ENCODE results near the gene COL4A6.
A peak's percentile ranks its signal among the peaks of the same experiment; 100 is the strongest.

Gene COL4A6

DNA sequence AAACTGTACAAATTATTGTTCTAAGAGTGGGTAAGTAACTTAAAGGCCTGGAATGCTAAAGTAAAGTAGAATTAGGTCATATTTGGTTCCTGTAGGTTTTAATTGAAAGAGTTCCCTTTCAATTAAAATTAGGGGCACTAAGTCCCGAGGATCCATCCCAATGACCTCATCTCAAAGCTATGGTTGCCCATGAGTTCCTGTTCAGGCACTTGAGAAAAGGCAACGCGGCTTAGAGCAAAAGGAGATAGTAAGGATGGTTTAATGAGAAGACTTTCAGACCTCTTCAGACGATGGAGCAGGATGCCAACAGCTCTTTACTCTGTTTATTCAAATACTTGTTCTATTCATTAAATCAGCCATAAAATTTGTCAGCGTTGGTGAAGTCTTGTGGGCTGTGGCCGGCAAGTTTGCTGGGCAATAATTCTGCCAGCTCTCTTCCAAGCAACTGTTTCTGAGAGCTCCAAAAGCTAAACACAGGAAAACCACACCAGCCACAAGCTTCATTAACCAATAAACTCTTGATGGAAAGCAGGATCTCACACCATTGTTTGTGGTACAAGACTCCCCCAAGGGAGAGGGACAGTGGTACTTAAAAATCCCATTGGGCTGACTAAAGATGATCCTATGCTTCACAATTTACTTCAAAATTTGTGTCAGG is 167.4 kb downstream of the COL4A6 start:
- no peaks in the 10 kb centered on the region for H3K79me2 ChIP-seq (ENCODE audit: insufficient read depth, low read length)
- H3F3A ChIP-seq (ENCODE audit: low read depth): no peaks in the 10 kb centered on the region
- H3K4me3 ChIP-seq (ENCODE audit: low read length, poor library complexity, severe bottlenecking): no peak overlapping the region
- no peaks in the 10 kb centered on the region for H3K36me3 ChIP-seq (ENCODE audit: insufficient read depth, low read length)
- H3K27me3 ChIP-seq (ENCODE audit: insufficient read depth, low read length, poor library complexity, severe bottlenecking): peaks cover 51% of the 10 kb centered on the region
- H3K4me1 ChIP-seq (ENCODE audit: insufficient read depth, low read length, poor library complexity, severe bottlenecking): peaks cover 9% of the 10 kb centered on the region
- H4K20me1 ChIP-seq (ENCODE audit: insufficient read depth, low read length, poor library complexity, severe bottlenecking): no peaks in the 10 kb centered on the region
- peak overlapping the region; percentile 26 for H3K4me2 ChIP-seq (ENCODE audit: low read depth, low read length, poor library complexity, severe bottlenecking)
- H3K9ac ChIP-seq (ENCODE audit: low read depth, low read length, poor library complexity, severe bottlenecking): no peak overlapping the region
- peak; percentile 51; the same call in 1 of the 2 replicates for TF ChIP-seq EZH2phosphoT487 (IDR thresholded peaks at IDR 0.05; ENCODE audit: borderline replicate concordance)
- TF ChIP-seq, protein P1, sequence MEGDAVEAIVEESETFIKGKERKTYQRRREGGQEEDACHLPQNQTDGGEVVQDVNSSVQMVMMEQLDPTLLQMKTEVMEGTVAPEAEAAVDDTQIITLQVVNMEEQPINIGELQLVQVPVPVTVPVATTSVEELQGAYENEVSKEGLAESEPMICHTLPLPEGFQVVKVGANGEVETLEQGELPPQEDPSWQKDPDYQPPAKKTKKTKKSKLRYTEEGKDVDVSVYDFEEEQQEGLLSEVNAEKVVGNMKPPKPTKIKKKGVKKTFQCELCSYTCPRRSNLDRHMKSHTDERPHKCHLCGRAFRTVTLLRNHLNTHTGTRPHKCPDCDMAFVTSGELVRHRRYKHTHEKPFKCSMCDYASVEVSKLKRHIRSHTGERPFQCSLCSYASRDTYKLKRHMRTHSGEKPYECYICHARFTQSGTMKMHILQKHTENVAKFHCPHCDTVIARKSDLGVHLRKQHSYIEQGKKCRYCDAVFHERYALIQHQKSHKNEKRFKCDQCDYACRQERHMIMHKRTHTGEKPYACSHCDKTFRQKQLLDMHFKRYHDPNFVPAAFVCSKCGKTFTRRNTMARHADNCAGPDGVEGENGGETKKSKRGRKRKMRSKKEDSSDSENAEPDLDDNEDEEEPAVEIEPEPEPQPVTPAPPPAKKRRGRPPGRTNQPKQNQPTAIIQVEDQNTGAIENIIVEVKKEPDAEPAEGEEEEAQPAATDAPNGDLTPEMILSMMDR (conservative IDR thresholded peaks at IDR 0.05; ENCODE audit: low read length): no peak
- H2AFZ ChIP-seq (ENCODE audit: low read length): no peak overlapping the region
- no peaks in the 10 kb centered on the region for H3K9me2 ChIP-seq (replicated peaks; ENCODE audit: low read depth, low read length)
- H3K9me3 ChIP-seq (ENCODE audit: insufficient read depth, low read depth, low read length): no peaks in the 10 kb centered on the region

DNA sequence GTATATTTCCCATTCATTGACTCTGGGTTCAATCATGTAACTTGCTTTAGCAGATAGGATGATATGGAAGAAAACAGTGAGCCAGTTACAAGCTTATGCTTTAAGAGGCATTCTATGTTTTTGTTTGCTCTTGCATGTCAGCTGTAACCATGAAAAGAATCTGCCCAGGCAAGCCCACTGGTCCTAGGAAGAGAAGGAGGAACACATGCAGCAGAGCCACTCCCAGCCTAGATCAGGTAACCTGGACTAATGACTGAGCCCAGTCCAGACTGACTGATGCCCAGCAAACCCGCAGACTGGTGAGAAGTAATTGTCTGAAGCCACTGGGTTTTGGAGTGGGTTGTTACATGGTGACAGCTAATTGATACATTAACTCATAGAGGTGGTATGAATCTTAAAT is 167.9 kb downstream of the COL4A6 start:
- Histone ChIP-seq H3K36me3 (ENCODE audit: insufficient read depth, low read length) (no peaks in the 10 kb centered on the region), H2AFZ (ENCODE audit: low read length) (no peak overlapping the region), H3K4me1 (ENCODE audit: insufficient read depth, low read length, poor library complexity, severe bottlenecking) (peaks cover 9% of the 10 kb centered on the region), H3K9me3 (ENCODE audit: insufficient read depth, low read depth, low read length) (no peaks in the 10 kb centered on the region), H3K79me2 (ENCODE audit: insufficient read depth, low read length) (no peaks in the 10 kb centered on the region), H3F3A (ENCODE audit: low read depth) (no peaks in the 10 kb centered on the region), H3K27me3 (ENCODE audit: insufficient read depth, low read length, poor library complexity, severe bottlenecking) (peaks cover 51% of the 10 kb centered on the region), H3K4me3 (ENCODE audit: low read length, poor library complexity, severe bottlenecking) (no peak overlapping the region), H3K4me2 (ENCODE audit: low read depth, low read length, poor library complexity, severe bottlenecking) (peak overlapping the region; percentile 26), H3K9ac (ENCODE audit: low read depth, low read length, poor library complexity, severe bottlenecking) (no peak overlapping the region), H4K20me1 (ENCODE audit: insufficient read depth, low read length, poor library complexity, severe bottlenecking) (no peaks in the 10 kb centered on the region), H3K9me2 (replicated peaks; ENCODE audit: low read depth, low read length) (no peaks in the 10 kb centered on the region)
- TF ChIP-seq EZH2phosphoT487 (IDR thresholded peaks at IDR 0.05; ENCODE audit: borderline replicate concordance): no peak

DNA sequence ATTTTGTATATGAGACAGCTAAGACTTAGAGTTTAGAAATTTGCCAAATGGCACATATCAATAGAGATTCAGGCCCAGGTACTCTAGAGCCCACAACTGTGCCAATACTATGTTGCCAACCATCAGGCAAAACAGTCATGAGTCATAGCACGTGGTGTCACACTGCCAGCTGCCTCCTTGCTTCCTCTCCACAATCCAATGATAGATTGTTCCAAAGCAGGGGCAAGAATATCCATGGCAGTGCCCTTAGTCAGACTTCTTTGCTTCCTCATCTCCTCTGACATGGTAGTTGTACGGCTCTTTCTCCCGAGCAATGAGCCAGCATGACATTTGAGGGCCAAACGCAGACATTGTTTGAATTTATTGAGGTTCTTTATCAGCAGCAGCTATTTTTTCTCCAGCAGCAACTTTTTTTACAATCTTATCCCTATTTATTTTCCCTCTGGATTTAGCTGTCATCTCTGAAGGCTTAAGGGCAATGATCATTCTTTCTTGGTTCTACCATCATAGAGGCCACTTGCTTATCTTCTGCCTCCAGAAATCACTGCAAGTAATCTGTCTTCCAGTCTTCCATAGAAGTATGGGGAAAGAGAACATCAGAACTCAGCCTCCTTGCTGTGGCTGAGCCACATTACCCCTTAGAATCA is 169.7 kb downstream of the COL4A6 start:
- Histone ChIP-seq H3K9ac (ENCODE audit: low read depth, low read length, poor library complexity, severe bottlenecking) (no peak overlapping the region), H2AFZ (ENCODE audit: low read length) (no peak overlapping the region), H3K4me1 (ENCODE audit: insufficient read depth, low read length, poor library complexity, severe bottlenecking) (peaks cover 9% of the 10 kb centered on the region), H3K27me3 (ENCODE audit: insufficient read depth, low read length, poor library complexity, severe bottlenecking) (peaks cover 52% of the 10 kb centered on the region), H3K36me3 (ENCODE audit: insufficient read depth, low read length) (no peaks in the 10 kb centered on the region), H3K4me3 (ENCODE audit: low read length, poor library complexity, severe bottlenecking) (no peak overlapping the region), H4K20me1 (ENCODE audit: insufficient read depth, low read length, poor library complexity, severe bottlenecking) (no peaks in the 10 kb centered on the region), H3K79me2 (ENCODE audit: insufficient read depth, low read length) (no peaks in the 10 kb centered on the region), H3K9me2 (replicated peaks; ENCODE audit: low read depth, low read length) (no peaks in the 10 kb centered on the region), H3K9me3 (ENCODE audit: insufficient read depth, low read depth, low read length) (no peaks in the 10 kb centered on the region), H3K4me2 (ENCODE audit: low read depth, low read length, poor library complexity, severe bottlenecking) (no peak overlapping the region), H3F3A (ENCODE audit: low read depth) (no peaks in the 10 kb centered on the region)
- no peak for TF ChIP-seq EZH2phosphoT487 (IDR thresholded peaks at IDR 0.05; ENCODE audit: borderline replicate concordance)
- TF ChIP-seq, protein P1 (conservative IDR thresholded peaks at IDR 0.05; ENCODE audit: low read length): no peak

Measured in Loucy (cell line).